GM10266 (cell line): ENCODE measurements around the gene PCSK9.

Experiments
- DNase-seq: peaks from one replicate; pipeline ENCODE4 v3.0.0; 2012; ENCODE audit errors: extremely low spot score
- CTCF ChIP-seq: IDR thresholded peaks from 2 replicates; pipeline ENCODE4 v1.5.1; 2012; ENCODE audit warnings: mild to moderate bottlenecking, low read depth; ENCODE audit not compliant: control insufficient read depth, insufficient read depth; ENCODE audit errors: missing control alignments

PCSK9 gene

GRCh38 chr1:55081905-55082296, 42.6 kb downstream of the PCSK9 start:
- DNase-seq = no peak
- TF ChIP-seq CTCF = no peak

- TF ChIP-seq CTCF = no peak
- no peak for DNase-seq
Observed at GRCh38 chr1:55084257-55084656, 44.9 kb downstream of the PCSK9 start.

GRCh38 chr1:55087439-55087838, 48.1 kb downstream of the PCSK9 start:
- TF ChIP-seq CTCF = no peak
- DNase-seq = no peak

- TF ChIP-seq CTCF = no peak
- no peak for DNase-seq
Observed at GRCh38 chr1:55088413-55088812, 49.1 kb downstream of the PCSK9 start.

- DNase-seq = no peak
Observed at GRCh38 chr1:55089683-55090082, 50.3 kb downstream of the PCSK9 start.

GRCh38 chr1:55092475-55092874, 53.1 kb downstream of the PCSK9 start:
- no peak for DNase-seq
- no peak for TF ChIP-seq CTCF

More at GRCh38 chr1:55089683-55090082, 50.3 kb downstream of the PCSK9 start:
- no peak for TF ChIP-seq CTCF

GRCh38 chr1:55095095-55095494, 55.7 kb downstream of the PCSK9 start:
- TF ChIP-seq CTCF = no peak

More at GRCh38 chr1:55095095-55095494, 55.7 kb downstream of the PCSK9 start:
- DNase-seq = no peak
